Measurements from ENCODE around the gene ARL14EP.

ARL14EP gene

DNA sequence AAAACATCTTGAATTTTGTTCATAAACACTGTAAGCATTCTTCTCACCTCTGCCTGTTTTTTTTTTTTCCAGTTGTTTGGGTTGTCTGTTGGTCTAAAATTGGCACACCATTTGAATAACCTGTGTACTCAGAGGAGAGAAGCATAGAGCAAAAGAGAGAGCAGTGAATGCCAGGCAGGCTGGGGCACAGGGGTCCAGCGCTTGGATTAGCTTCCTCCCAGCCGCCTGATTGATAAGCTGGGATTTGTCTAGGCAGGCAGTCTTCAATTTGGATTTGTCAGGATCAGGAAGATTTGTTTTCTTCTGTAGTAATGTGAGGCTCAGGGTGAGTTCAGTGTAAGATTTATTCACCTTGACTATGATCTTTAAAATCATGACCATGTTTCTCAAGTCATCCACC is 59.0 kb downstream of the ARL14EP start:
- TF ChIP-seq, protein P1, sequence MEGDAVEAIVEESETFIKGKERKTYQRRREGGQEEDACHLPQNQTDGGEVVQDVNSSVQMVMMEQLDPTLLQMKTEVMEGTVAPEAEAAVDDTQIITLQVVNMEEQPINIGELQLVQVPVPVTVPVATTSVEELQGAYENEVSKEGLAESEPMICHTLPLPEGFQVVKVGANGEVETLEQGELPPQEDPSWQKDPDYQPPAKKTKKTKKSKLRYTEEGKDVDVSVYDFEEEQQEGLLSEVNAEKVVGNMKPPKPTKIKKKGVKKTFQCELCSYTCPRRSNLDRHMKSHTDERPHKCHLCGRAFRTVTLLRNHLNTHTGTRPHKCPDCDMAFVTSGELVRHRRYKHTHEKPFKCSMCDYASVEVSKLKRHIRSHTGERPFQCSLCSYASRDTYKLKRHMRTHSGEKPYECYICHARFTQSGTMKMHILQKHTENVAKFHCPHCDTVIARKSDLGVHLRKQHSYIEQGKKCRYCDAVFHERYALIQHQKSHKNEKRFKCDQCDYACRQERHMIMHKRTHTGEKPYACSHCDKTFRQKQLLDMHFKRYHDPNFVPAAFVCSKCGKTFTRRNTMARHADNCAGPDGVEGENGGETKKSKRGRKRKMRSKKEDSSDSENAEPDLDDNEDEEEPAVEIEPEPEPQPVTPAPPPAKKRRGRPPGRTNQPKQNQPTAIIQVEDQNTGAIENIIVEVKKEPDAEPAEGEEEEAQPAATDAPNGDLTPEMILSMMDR (IDR thresholded peaks at IDR 0.05; ENCODE audit: low read depth, low read length) = no peak
- no peak overlapping the region for H3K4me3 ChIP-seq (replicated peaks in 1 of 2; ENCODE audit: low read depth in 2 of 2, low read length in 2 of 2)
- DNase-seq (ENCODE audit: low read depth in 2 of 2) = no peak
